ENCODE data around the gene SLC9A9.
A peak's percentile ranks its signal among the peaks of the same experiment; 100 is the strongest.

Gene SLC9A9

GRCh38 chr3:143769616-143770015 is 78.7 kb downstream of the SLC9A9 start:
- Histone ChIP-seq H3K27ac (no peak overlapping the region), H3K4me3 (ENCODE audit: low read depth, low read length) (no peak overlapping the region), H3K27me3 (replicated peaks) (no peaks in the 10 kb centered on the region), H3K36me3 (replicated peaks) (no peaks in the 10 kb centered on the region)
- no peak for TF ChIP-seq CTCF (IDR thresholded peaks at IDR 0.05; ENCODE audit: low read depth, low read length, missing control alignments)
- in situ Hi-C loops (cut with HindIII; ENCODE audit: low pct_ligation_motif_present, low sequenced_read_pairs): no loop called here
- DNase-seq: peak; percentile 86

- Histone ChIP-seq H3K27me3 (replicated peaks) (no peaks in the 10 kb centered on the region), H3K36me3 (replicated peaks) (no peaks in the 10 kb centered on the region), H3K4me3 (ENCODE audit: low read depth, low read length) (no peak overlapping the region), H3K27ac (no peak overlapping the region)
- no peak for TF ChIP-seq CTCF (IDR thresholded peaks at IDR 0.05; ENCODE audit: low read depth, low read length, missing control alignments)
- DNase-seq: no peak
- in situ Hi-C loops (cut with HindIII; ENCODE audit: low pct_ligation_motif_present, low sequenced_read_pairs): no loop called here
Observed at GRCh38 chr3:143764840-143765239, 83.4 kb downstream of the SLC9A9 start.

- in situ Hi-C loops (cut with HindIII; ENCODE audit: low pct_ligation_motif_present, low sequenced_read_pairs): no loop called here
- no peak for DNase-seq
- no peaks in the 10 kb centered on the region for H3K27me3 ChIP-seq (replicated peaks)
- no peaks in the 10 kb centered on the region for H3K36me3 ChIP-seq (replicated peaks)
- H3K4me3 ChIP-seq (ENCODE audit: low read depth, low read length): no peak overlapping the region
- no peak overlapping the region for H3K27ac ChIP-seq
- peak; percentile 29 for TF ChIP-seq CTCF (IDR thresholded peaks at IDR 0.05; ENCODE audit: low read depth, low read length, missing control alignments)
Observed at GRCh38 chr3:143763564-143764162, 84.6 kb downstream of the SLC9A9 start.

GRCh38 chr3:143757691-143758090 is 90.6 kb downstream of the SLC9A9 start:
- Histone ChIP-seq H3K27ac (no peak overlapping the region), H3K36me3 (replicated peaks) (no peaks in the 10 kb centered on the region), H3K4me3 (ENCODE audit: low read depth, low read length) (no peak overlapping the region), H3K27me3 (replicated peaks) (no peaks in the 10 kb centered on the region)
- no peak for DNase-seq
- in situ Hi-C loops (cut with HindIII; ENCODE audit: low pct_ligation_motif_present, low sequenced_read_pairs): no loop called here
- no peak for TF ChIP-seq CTCF (IDR thresholded peaks at IDR 0.05; ENCODE audit: low read depth, low read length, missing control alignments)

GRCh38 chr3:143755978-143756377 is 92.3 kb downstream of the SLC9A9 start:
- DNase-seq: no peak
- in situ Hi-C loops (cut with HindIII; ENCODE audit: low pct_ligation_motif_present, low sequenced_read_pairs): no loop called here
- no peak overlapping the region for H3K4me3 ChIP-seq (ENCODE audit: low read depth, low read length)
- no peaks in the 10 kb centered on the region for H3K36me3 ChIP-seq (replicated peaks)
- no peaks in the 10 kb centered on the region for H3K27me3 ChIP-seq (replicated peaks)
- TF ChIP-seq CTCF (IDR thresholded peaks at IDR 0.05; ENCODE audit: low read depth, low read length, missing control alignments): no peak
- no peak overlapping the region for H3K27ac ChIP-seq

- Histone ChIP-seq H3K36me3 (replicated peaks) (no peaks in the 10 kb centered on the region), H3K27me3 (replicated peaks) (no peaks in the 10 kb centered on the region), H3K4me3 (ENCODE audit: low read depth, low read length) (no peak overlapping the region), H3K27ac (no peak overlapping the region)
- DNase-seq: no peak
- in situ Hi-C loops (cut with HindIII; ENCODE audit: low pct_ligation_motif_present, low sequenced_read_pairs): no loop called here
- no peak for TF ChIP-seq CTCF (IDR thresholded peaks at IDR 0.05; ENCODE audit: low read depth, low read length, missing control alignments)
Observed at GRCh38 chr3:143754090-143754489, 94.2 kb downstream of the SLC9A9 start.
